Measurements from ENCODE around the gene ZSCAN5A.
"Not testable (repeated sequence)": the region's sequence is repeated elsewhere in the genome, so short reads cannot be mapped to it uniquely, and the experiment has no call there.

ZSCAN5A gene

DNA sequence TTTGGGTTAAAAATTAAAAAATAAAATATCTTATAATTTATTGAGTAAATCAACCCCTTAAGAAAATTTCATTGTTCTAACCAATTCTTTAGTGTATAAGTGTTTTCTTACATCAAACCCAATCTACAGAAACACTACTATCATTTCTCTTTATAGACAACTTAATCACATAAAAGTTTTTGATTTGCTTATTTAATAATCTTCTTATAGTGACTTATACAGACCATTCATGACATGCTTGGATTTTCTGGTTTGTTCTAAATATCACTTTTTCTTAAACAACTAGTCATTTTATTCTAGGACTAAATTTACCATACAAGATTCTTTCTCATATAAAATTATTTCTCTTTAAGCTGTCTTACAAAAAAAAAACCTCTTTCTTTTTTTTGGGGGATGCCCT, 27.3 kb upstream of the ZSCAN5A start:
- Histone ChIP-seq H3K9ac (no peak overlapping the region), H3K36me3 (ENCODE audit: control insufficient read depth, insufficient read depth, low read length) (no peaks in the 10 kb centered on the region), H3K4me2 (ENCODE audit: low read length) (no peak overlapping the region), H3K4me1 (no peaks in the 10 kb centered on the region), H3K27ac (no peak overlapping the region), H3K79me2 (no peaks in the 10 kb centered on the region), H3K27me3 (ENCODE audit: control insufficient read depth, insufficient read depth, low read length) (no peaks in the 10 kb centered on the region), H3K9me3 (ENCODE audit: control insufficient read depth, low read length) (no peaks in the 10 kb centered on the region), H3K4me3 (ENCODE audit: low read depth, low read length) (no peak overlapping the region), H2AFZ (no peak overlapping the region)
- TF ChIP-seq, protein P1, sequence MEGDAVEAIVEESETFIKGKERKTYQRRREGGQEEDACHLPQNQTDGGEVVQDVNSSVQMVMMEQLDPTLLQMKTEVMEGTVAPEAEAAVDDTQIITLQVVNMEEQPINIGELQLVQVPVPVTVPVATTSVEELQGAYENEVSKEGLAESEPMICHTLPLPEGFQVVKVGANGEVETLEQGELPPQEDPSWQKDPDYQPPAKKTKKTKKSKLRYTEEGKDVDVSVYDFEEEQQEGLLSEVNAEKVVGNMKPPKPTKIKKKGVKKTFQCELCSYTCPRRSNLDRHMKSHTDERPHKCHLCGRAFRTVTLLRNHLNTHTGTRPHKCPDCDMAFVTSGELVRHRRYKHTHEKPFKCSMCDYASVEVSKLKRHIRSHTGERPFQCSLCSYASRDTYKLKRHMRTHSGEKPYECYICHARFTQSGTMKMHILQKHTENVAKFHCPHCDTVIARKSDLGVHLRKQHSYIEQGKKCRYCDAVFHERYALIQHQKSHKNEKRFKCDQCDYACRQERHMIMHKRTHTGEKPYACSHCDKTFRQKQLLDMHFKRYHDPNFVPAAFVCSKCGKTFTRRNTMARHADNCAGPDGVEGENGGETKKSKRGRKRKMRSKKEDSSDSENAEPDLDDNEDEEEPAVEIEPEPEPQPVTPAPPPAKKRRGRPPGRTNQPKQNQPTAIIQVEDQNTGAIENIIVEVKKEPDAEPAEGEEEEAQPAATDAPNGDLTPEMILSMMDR (IDR thresholded peaks at IDR 0.05), result no peak

DNA sequence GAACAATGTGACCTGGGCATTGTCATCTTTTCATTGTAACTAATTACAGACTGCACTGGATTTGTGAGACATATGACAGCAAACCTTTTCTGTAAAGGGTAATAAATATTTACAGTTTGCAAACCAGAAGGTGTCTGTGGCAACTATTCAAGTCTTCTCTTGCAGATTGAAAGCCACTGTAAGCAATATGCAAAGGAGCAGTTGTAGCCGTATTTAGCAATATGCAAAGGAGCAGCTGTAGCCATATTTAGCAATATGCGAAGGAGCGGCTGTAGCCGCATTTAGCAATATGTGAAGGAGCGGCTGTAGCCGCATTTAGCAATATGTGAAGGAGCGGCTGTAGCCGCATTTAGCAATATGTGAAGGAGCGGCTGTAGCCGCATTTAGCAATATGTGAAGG, 24.4 kb upstream of the ZSCAN5A start:
- not testable (repeated sequence) for H3K36me3 ChIP-seq (ENCODE audit: control insufficient read depth, insufficient read depth, low read length); H3K27ac ChIP-seq; H2AFZ ChIP-seq; H3K27me3 ChIP-seq (ENCODE audit: control insufficient read depth, insufficient read depth, low read length); H3K9me3 ChIP-seq (ENCODE audit: control insufficient read depth, low read length); H3K4me3 ChIP-seq (ENCODE audit: low read depth, low read length); H3K4me1 ChIP-seq; H3K4me2 ChIP-seq (ENCODE audit: low read length); H3K79me2 ChIP-seq; H3K9ac ChIP-seq

DNA sequence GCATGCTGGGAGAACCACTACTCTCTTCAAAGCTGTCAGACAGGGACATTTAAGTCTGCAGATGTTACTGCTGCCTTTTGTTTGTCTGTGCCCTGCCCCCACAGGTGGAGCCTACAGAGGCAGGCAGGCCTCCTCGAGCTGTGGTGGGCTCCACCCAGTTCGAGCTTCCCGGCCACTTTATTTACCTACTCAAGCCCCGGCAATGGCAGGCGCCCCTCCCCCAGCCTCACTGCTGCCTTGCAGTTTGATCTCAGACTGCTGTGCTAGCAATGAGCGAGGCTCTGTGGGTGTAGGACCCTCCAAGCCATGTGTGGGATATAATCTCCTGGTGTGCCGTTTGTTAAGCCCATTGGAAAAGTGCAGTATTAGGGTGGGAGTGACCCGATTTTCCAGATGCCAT, 22.4 kb upstream of the ZSCAN5A start:
- not testable (repeated sequence) for H3K79me2 ChIP-seq; H2AFZ ChIP-seq; H3K9me3 ChIP-seq (ENCODE audit: control insufficient read depth, low read length); H3K9ac ChIP-seq; H3K36me3 ChIP-seq (ENCODE audit: control insufficient read depth, insufficient read depth, low read length); H3K27me3 ChIP-seq (ENCODE audit: control insufficient read depth, insufficient read depth, low read length); H3K4me1 ChIP-seq; H3K4me3 ChIP-seq (ENCODE audit: low read depth, low read length); H3K27ac ChIP-seq; H3K4me2 ChIP-seq (ENCODE audit: low read length)

DNA sequence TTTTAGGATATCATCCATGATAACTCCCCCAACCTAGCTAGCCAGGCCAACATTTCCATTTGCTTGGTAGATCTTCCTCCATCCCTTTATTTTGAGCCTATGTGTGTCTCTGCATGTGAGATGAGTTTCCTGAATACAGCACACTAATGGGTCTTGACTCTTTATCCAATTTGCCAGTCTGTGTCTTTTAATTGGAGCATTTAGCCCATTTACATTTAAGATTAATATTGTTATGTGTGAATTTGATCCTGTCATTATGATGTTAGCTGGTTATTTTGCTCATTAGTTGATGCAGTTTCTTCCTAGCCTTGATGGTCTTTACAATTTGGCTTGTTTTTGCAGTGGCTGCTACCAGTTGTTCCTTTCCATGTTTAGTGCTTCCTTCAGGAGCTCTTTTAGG, 20.7 kb upstream of the ZSCAN5A start:
- not testable (repeated sequence) for H2AFZ ChIP-seq; H3K9ac ChIP-seq; H3K4me2 ChIP-seq (ENCODE audit: low read length); H3K36me3 ChIP-seq (ENCODE audit: control insufficient read depth, insufficient read depth, low read length); H3K27me3 ChIP-seq (ENCODE audit: control insufficient read depth, insufficient read depth, low read length); H3K4me1 ChIP-seq; H3K79me2 ChIP-seq; H3K9me3 ChIP-seq (ENCODE audit: control insufficient read depth, low read length); H3K27ac ChIP-seq; H3K4me3 ChIP-seq (ENCODE audit: low read depth, low read length)

DNA sequence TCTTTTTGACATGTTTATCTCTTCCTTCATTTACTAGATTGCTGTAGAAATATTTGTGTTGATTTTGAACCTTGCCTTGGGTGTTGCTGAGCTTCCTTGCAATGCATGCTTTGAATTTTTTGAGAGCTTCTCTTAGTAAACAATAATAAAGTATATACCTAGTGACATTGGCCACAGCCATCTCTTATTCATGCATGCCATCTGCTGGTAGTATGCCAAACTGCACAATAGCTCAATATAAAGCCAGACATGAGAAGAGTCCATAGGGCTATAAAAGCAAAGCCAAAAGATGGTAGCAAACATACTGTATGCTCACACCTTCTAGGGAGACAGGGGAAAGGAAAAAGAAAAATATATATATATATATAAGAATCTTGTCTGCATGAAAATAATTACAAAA, 18.9 kb upstream of the ZSCAN5A start:
- Histone ChIP-seq H3K4me3 (ENCODE audit: low read depth, low read length) (no peak overlapping the region), H3K79me2 (no peaks in the 10 kb centered on the region), H3K9me3 (ENCODE audit: control insufficient read depth, low read length) (no peaks in the 10 kb centered on the region), H3K4me1 (no peaks in the 10 kb centered on the region), H3K9ac (no peak overlapping the region), H3K4me2 (ENCODE audit: low read length) (no peak overlapping the region), H3K36me3 (ENCODE audit: control insufficient read depth, insufficient read depth, low read length) (no peaks in the 10 kb centered on the region), H2AFZ (no peak overlapping the region), H3K27me3 (ENCODE audit: control insufficient read depth, insufficient read depth, low read length) (no peaks in the 10 kb centered on the region), H3K27ac (no peak overlapping the region)
- TF ChIP-seq, protein P1 (IDR thresholded peaks at IDR 0.05), result peak; percentile 51

DNA sequence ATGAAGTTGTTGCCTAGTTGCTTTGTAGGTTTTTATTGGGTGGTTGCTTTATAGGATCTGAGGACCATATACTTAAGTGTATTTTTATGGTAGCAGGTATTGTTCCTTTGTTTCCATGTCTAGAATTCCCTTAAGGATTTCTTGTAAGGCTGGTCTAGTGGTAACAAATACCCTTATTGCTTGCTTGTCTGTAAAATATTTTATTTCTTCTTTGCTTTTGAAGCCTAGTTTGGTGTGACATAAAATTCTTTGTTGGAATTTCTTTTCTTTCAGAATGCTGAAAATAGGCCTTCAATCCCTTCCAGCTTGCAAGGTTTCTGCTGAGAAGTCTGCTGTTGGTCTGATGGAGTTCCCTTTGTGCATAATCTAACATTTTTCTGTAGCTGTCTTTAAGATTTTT, 18.1 kb upstream of the ZSCAN5A start:
- H3K36me3 ChIP-seq (ENCODE audit: control insufficient read depth, insufficient read depth, low read length), result no peaks in the 10 kb centered on the region
- H3K4me3 ChIP-seq (ENCODE audit: low read depth, low read length), result no peak overlapping the region
- no peaks in the 10 kb centered on the region for H3K4me1 ChIP-seq
- no peaks in the 10 kb centered on the region for H3K79me2 ChIP-seq
- no peak overlapping the region for H3K27ac ChIP-seq
- TF ChIP-seq, protein P1 (IDR thresholded peaks at IDR 0.05), result no peak
- no peaks in the 10 kb centered on the region for H3K9me3 ChIP-seq (ENCODE audit: control insufficient read depth, low read length)
- no peak overlapping the region for H3K9ac ChIP-seq
- no peak overlapping the region for H3K4me2 ChIP-seq (ENCODE audit: low read length)
- no peaks in the 10 kb centered on the region for H3K27me3 ChIP-seq (ENCODE audit: control insufficient read depth, insufficient read depth, low read length)
- no peak overlapping the region for H2AFZ ChIP-seq
